Upper lobe of right lung (tissue), 1 donor: Measurements from ENCODE around the gene RBPMS2. TPM values are rescaled to one million over a fixed set of nuclear protein-coding genes. Genes with fewer than 3 reads are reported as not detected.

Source experiments
- ATAC-seq: fragments of 200-7000 bp; cut with Tn5 transposase; one replicate; pipeline ENCODE4 v1.9.1; 2020; ENCODE audit warnings: mild to moderate bottlenecking, moderate library complexity
- DNase-seq: peaks from one replicate; pipeline ENCODE4 v3.0.0-alpha.2; 2020
- H3K27ac ChIP-seq: fragments of 200-600 bp; one replicate; pipeline ENCODE4 v1.8.0; 2022
- H3K27me3 ChIP-seq: fragments of 200-600 bp; one replicate; pipeline ENCODE4 v1.8.0; 2022; ENCODE audit warnings: mild to moderate bottlenecking
- H3K36me3 ChIP-seq: fragments of 200-600 bp; one replicate; pipeline ENCODE4 v1.8.0; 2022
- H3K4me1 ChIP-seq: fragments of 200-600 bp; one replicate; pipeline ENCODE4 v1.8.0; 2022
- H3K4me3 ChIP-seq: fragments of 200-600 bp; one replicate; pipeline ENCODE4 v1.8.0; 2022; ENCODE audit warnings: mild to moderate bottlenecking
- H3K9me3 ChIP-seq: fragments of 200-600 bp; one replicate; pipeline ENCODE4 v1.8.0; 2022
- CTCF ChIP-seq: fragments of 200-600 bp; IDR thresholded peaks from one replicate; pipeline ENCODE4 v1.8.0; 2022; ENCODE audit warnings: antibody characterized with exemption
- intact Hi-C: fragments of 100-400 bp; cut with DNase I; formaldehyde crosslinking; loops from one replicate; pipeline ENCODE4 v1.11.0; 2022
- total RNA-seq: library from RNA; stranded (reverse); fragmentation: NEBNext Ultra II Directional; extraction: Animal tissue kit (Norgen Biotek cat#: 25700); gene quantifications from one replicate; pipeline ENCODE4 v1.2.1, GENCODE V29; 2021
- donor health status: DM: no; HTN: yes; CAD: no; lungs with severe emphysema.

The RBPMS2 gene
- total RNA-seq, 1 donor from 2014 or later: 4.5 TPM

GRCh38 chr15:64773606-64774005 lies 1.8 kb downstream of the RBPMS2 start:
- ATAC-seq: no peak
- H3K36me3 ChIP-seq: no peaks in the 10 kb centered on the region
- peaks cover 10% of the 10 kb centered on the region for H3K27me3 ChIP-seq
- H3K4me3 ChIP-seq: no peak overlapping the region
- intact Hi-C loops: no loop called here
- no peak for DNase-seq
- H3K27ac ChIP-seq: no peak overlapping the region
- H3K9me3 ChIP-seq: no peaks in the 10 kb centered on the region
- peaks cover 5% of the 10 kb centered on the region for H3K4me1 ChIP-seq
- no peak for TF ChIP-seq CTCF

- no peak for ATAC-seq
- intact Hi-C loops: no loop called here
- no peak for TF ChIP-seq CTCF
- Histone ChIP-seq H3K27ac (no peak overlapping the region), H3K36me3 (no peaks in the 10 kb centered on the region), H3K27me3 (peaks cover 10% of the 10 kb centered on the region), H3K4me1 (peaks cover 5% of the 10 kb centered on the region), H3K4me3 (no peak overlapping the region), H3K9me3 (no peaks in the 10 kb centered on the region)
- DNase-seq: no peak
Observed at GRCh38 chr15:64772964-64773363, 2.4 kb downstream of the RBPMS2 start.

- no peak for TF ChIP-seq CTCF
- Histone ChIP-seq H3K27ac (no peak overlapping the region), H3K36me3 (no peaks in the 10 kb centered on the region), H3K4me3 (no peak overlapping the region), H3K27me3 (peaks cover 10% of the 10 kb centered on the region), H3K4me1 (peaks cover 5% of the 10 kb centered on the region), H3K9me3 (no peaks in the 10 kb centered on the region)
- no peak for DNase-seq
- intact Hi-C loops: no loop called here
- no peak for ATAC-seq
Observed at GRCh38 chr15:64772488-64772887, 2.9 kb downstream of the RBPMS2 start.

GRCh38 chr15:64770626-64771025 lies 4.8 kb downstream of the RBPMS2 start:
- H3K4me1 ChIP-seq: no peaks in the 10 kb centered on the region
- no peaks in the 10 kb centered on the region for H3K27me3 ChIP-seq
- DNase-seq (no peak), ATAC-seq (no peak)
- H3K27ac ChIP-seq: no peak overlapping the region
- H3K36me3 ChIP-seq: no peaks in the 10 kb centered on the region
- no peak for TF ChIP-seq CTCF
- H3K9me3 ChIP-seq: no peaks in the 10 kb centered on the region
- H3K4me3 ChIP-seq: no peak overlapping the region
- intact Hi-C loops: no loop called here

GRCh38 chr15:64767203-64767602 lies 8.2 kb downstream of the RBPMS2 start:
- intact Hi-C loops: no loop called here
- ATAC-seq: peak; percentile 38
- H3K9me3 ChIP-seq: no peaks in the 10 kb centered on the region
- TF ChIP-seq CTCF: no peak
- no peaks in the 10 kb centered on the region for H3K36me3 ChIP-seq
- H3K4me3 ChIP-seq: no peak overlapping the region
- H3K4me1 ChIP-seq: no peaks in the 10 kb centered on the region
- H3K27ac ChIP-seq: no peak overlapping the region
- H3K27me3 ChIP-seq: no peaks in the 10 kb centered on the region
- DNase-seq: no peak

- DNase-seq (no peak), ATAC-seq (no peak)
- no peak for TF ChIP-seq CTCF
- Histone ChIP-seq H3K4me3 (no peak overlapping the region), H3K27ac (no peak overlapping the region), H3K27me3 (no peaks in the 10 kb centered on the region), H3K4me1 (no peaks in the 10 kb centered on the region), H3K36me3 (no peaks in the 10 kb centered on the region), H3K9me3 (no peaks in the 10 kb centered on the region)
- intact Hi-C loops: no loop called here
Observed at GRCh38 chr15:64766058-64766457, 9.3 kb downstream of the RBPMS2 start.
